HEK293T (cell line): ENCODE results near the gene HTN3.

Experiments used
- ARNT ChIP-seq: fragments of 450-650 bp; IDR thresholded peaks from 2 replicates; pipeline ENCODE4 v1.6.1; 2017; ENCODE audit warnings: mild to moderate bottlenecking
- BHLHE40 ChIP-seq: fragments of 450-650 bp; IDR thresholded peaks from 2 replicates; pipeline ENCODE4 v1.6.1; 2016; ENCODE audit warnings: mild to moderate bottlenecking, moderate library complexity, borderline replicate concordance
- CTBP1 ChIP-seq: fragments of 450-650 bp; IDR thresholded peaks from 2 replicates; pipeline ENCODE4 v1.6.1; 2016; ENCODE audit warnings: borderline replicate concordance
- ELF4 ChIP-seq: fragments of 450-650 bp; IDR thresholded peaks from 2 replicates; pipeline ENCODE4 v1.6.1; 2017; ENCODE audit warnings: antibody characterized with exemption
- FOXA1 ChIP-seq: fragments of 450-650 bp; IDR thresholded peaks from 2 replicates; pipeline ENCODE4 v1.6.1; 2016; ENCODE audit warnings: mild to moderate bottlenecking
- FOXK2 ChIP-seq: fragments of 450-650 bp; IDR thresholded peaks from 2 replicates; pipeline ENCODE4 v1.6.1; 2016; ENCODE audit warnings: mild to moderate bottlenecking
- FOXM1 ChIP-seq: fragments of 450-650 bp; IDR thresholded peaks from 2 replicates; pipeline ENCODE4 v1.6.1; 2017; ENCODE audit warnings: mild to moderate bottlenecking, borderline replicate concordance
- HDGF ChIP-seq: fragments of 450-650 bp; IDR thresholded peaks from 2 replicates; pipeline ENCODE4 v1.6.1; 2017; ENCODE audit warnings: antibody characterized with exemption, borderline replicate concordance
- L3MBTL2 ChIP-seq: fragments of 450-650 bp; conservative IDR thresholded peaks from 2 replicates; pipeline ENCODE4 v1.6.1; 2016; ENCODE audit warnings: mild to moderate bottlenecking
- LEF1 ChIP-seq: fragments of 450-650 bp; IDR thresholded peaks from 2 replicates; pipeline ENCODE4 v1.6.1; 2017; ENCODE audit warnings: mild to moderate bottlenecking, borderline replicate concordance
- NFRKB ChIP-seq: fragments of 450-650 bp; IDR thresholded peaks from 2 replicates; pipeline ENCODE4 v1.6.1; 2016; ENCODE audit warnings: mild to moderate bottlenecking, moderate library complexity
- PKNOX1 ChIP-seq: fragments of 450-650 bp; IDR thresholded peaks from 2 replicates; pipeline ENCODE4 v1.6.1; 2016
- SP1 ChIP-seq: fragments of 450-650 bp; IDR thresholded peaks from 2 replicates; pipeline ENCODE4 v1.6.1; 2017
- TARDBP ChIP-seq: fragments of 450-650 bp; IDR thresholded peaks from 2 replicates; pipeline ENCODE4 v1.6.1; 2016

DNA sequence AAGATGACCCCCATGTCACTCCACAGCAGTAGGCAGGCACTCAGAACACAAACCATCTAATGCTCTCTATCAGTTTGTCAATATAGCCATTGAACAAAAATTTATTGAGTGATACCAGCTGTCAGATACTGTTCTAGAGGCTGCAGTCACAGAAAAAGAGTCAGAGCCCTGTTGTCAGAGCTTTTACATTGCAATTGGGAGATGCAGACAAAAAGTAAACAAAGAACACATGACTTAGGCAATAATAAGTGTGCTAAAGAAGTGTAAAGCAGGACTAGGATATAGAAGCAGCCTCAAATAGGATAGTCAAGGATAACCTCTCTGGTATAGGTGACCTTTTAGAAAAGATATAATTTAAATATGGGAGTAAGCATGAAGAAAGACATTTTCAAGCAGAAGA, 30.9 kb downstream of the HTN3 start:
- TF ChIP-seq FOXM1 (no peak), ARNT (no peak), SP1 (no peak), BHLHE40 (no peak), HDGF (no peak), FOXA1 (no peak), PKNOX1 (no peak), L3MBTL2 (no peak), CTBP1 (no peak), LEF1 (no peak), ELF4 (no peak), NFRKB (no peak), FOXK2 (no peak), TARDBP (no peak)
